Keratinocyte (primary cell): ENCODE measurements around the gene CPA5. TPM values are rescaled to one million over a fixed set of nuclear protein-coding genes. Genes with fewer than 3 reads are reported as not detected.

Source experiments
- DNase-seq: peaks from one replicate; pipeline ENCODE4 v3.0.0-alpha.2; 2011; ENCODE audit warnings: low read depth, missing footprints, low spot score
- FAIRE-seq: peaks from 2 replicates; lab custom pipeline; 2011; peaks lifted over from hg19 to GRCh38; lab: Jason Lieb, UNC
- H2AFZ ChIP-seq: 2 replicates; pipeline ENCODE4 v1.6.0; 2012; ENCODE audit warnings: low read length, control low read depth, inconsistent platforms; ENCODE audit not compliant: control insufficient read depth
- H3K27ac ChIP-seq: 2 replicates; pipeline ENCODE4 v1.5.1; 2011; ENCODE audit warnings: low read length; ENCODE audit not compliant: control insufficient read depth, insufficient read depth
- H3K27me3 ChIP-seq: 3 replicates; pipeline ENCODE4 v1.6.0; 2011; ENCODE audit warnings: low read length; ENCODE audit not compliant: control insufficient read depth, insufficient read depth; ENCODE audit errors: extremely low read depth
- H3K36me3 ChIP-seq, 2 experiments: 2 replicates in 1 of 2; 3 replicates in 1 of 2; pipeline ENCODE4 v1.5.1; 2011; ENCODE audit warnings: low read length in 2 of 2, mild to moderate bottlenecking in 1 of 2; ENCODE audit not compliant: control insufficient read depth in 2 of 2, insufficient read depth in 2 of 2; ENCODE audit errors: extremely low read depth in 1 of 2
- H3K4me1 ChIP-seq: 3 replicates; pipeline ENCODE4 v1.5.1; 2011; ENCODE audit warnings: low read length; ENCODE audit not compliant: control insufficient read depth, insufficient read depth; ENCODE audit errors: extremely low read depth
- H3K4me2 ChIP-seq: 3 replicates; pipeline ENCODE4 v1.6.0; 2011; ENCODE audit warnings: low read depth, low read length; ENCODE audit not compliant: control insufficient read depth, insufficient read depth; ENCODE audit errors: extremely low read depth
- H3K4me3 ChIP-seq, 3 experiments: fragments of 200-600 bp in 1 of 3; sonication (generic) in 1 of 3; 2 replicates in 2 of 3; 3 replicates in 1 of 3; pipeline ENCODE4 v1.5.1; 2011 to 2016; ENCODE audit warnings: low read length in 3 of 3, mild to moderate bottlenecking in 3 of 3, control low read depth in 2 of 3, inconsistent platforms in 1 of 3, low read depth in 1 of 3, mixed read lengths in 1 of 3, mixed run types in 1 of 3, moderate library complexity in 1 of 3; ENCODE audit not compliant: control insufficient read depth in 2 of 3, insufficient read depth in 2 of 3; ENCODE audit errors: extremely low read depth in 1 of 3
- H3K79me2 ChIP-seq: 2 replicates; pipeline ENCODE4 v1.6.0; 2012; ENCODE audit warnings: low read length; ENCODE audit not compliant: control insufficient read depth, insufficient read depth
- H3K9ac ChIP-seq: 3 replicates; pipeline ENCODE4 v1.6.0; 2011; ENCODE audit warnings: low read length; ENCODE audit not compliant: control insufficient read depth, insufficient read depth; ENCODE audit errors: extremely low read depth
- H3K9me1 ChIP-seq: 3 replicates; pipeline ENCODE4 v1.6.0; 2011; ENCODE audit warnings: low read length; ENCODE audit not compliant: control insufficient read depth, insufficient read depth; ENCODE audit errors: extremely low read depth
- H3K9me3 ChIP-seq: 2 replicates; pipeline ENCODE4 v1.5.1; 2012; ENCODE audit warnings: low read depth, low read length; ENCODE audit not compliant: control insufficient read depth
- H4K20me1 ChIP-seq: 3 replicates; pipeline ENCODE4 v1.6.0; 2011; ENCODE audit warnings: low read length; ENCODE audit not compliant: control insufficient read depth, insufficient read depth; ENCODE audit errors: extremely low read depth
- CTCF ChIP-seq, 3 experiments: IDR thresholded peaks in 1 of 3; conservative IDR thresholded peaks in 1 of 3; optimal IDR thresholded peaks in 1 of 3; 2 replicates in 2 of 3; 3 replicates in 1 of 3; pipeline versions ENCODE3 to v1.5.1; 2011; ENCODE audit warnings: low read length in 3 of 3, mild to moderate bottlenecking in 3 of 3, moderate library complexity in 2 of 3, control low read depth in 1 of 3, inconsistent platforms in 1 of 3; ENCODE audit not compliant: insufficient read depth in 2 of 3; ENCODE audit errors: extremely low read depth in 1 of 3
- EZH2 ChIP-seq: IDR thresholded peaks from one replicate; pipeline ENCODE4 v1.6.1; 2012; ENCODE audit warnings: inconsistent platforms, mild to moderate bottlenecking, low read length, moderate library complexity
- dilution Hi-C: fragments of 300-500 bp; cut with MboI; formaldehyde crosslinking; loops from one replicate; pipeline ENCODE4 v1.7.0; 2020; ENCODE audit warnings: low sequenced_read_pairs; ENCODE audit not compliant: extremely low pct_ligation_motif_present
- polyA plus RNA-seq, 5 experiments: library from polyadenylated mRNA; depleted of rRNA in 3 of 5; stranded (reverse) in 3 of 5; stranded (forward) in 1 of 5; unstranded in 1 of 5; fragments of >200 nt; gene quantifications; 1 replicate in 1 of 5; 2 replicates in 3 of 5; 3 replicates in 1 of 5; pipeline versions ENCODE4 v1.2.1 to v1.2.3, GENCODE V29; 2011 to 2012; ENCODE audit warnings: missing spikeins in 2 of 5, low read depth in 1 of 5, low replicate concordance in 1 of 5

Gene CPA5
- polyA plus RNA-seq, 1 donor (not counting 4 experiments of a cell fraction or from before 2014, with no cell fraction given): 0.24 TPM

- H3K4me2 ChIP-seq: no peak overlapping the region
- no peaks in the 10 kb centered on the region for H3K79me2 ChIP-seq
- FAIRE-seq: no peak
- H3K36me3 ChIP-seq: no peaks in the 10 kb centered on the region
- H2AFZ ChIP-seq: no peak overlapping the region
- DNase-seq: no peak
- dilution Hi-C loops: no loop called here
- no peaks in the 10 kb centered on the region for H3K4me1 ChIP-seq
- H3K9me1 ChIP-seq: no peaks in the 10 kb centered on the region
- H3K27me3 ChIP-seq: no peaks in the 10 kb centered on the region
- H3K27ac ChIP-seq: no peak overlapping the region
- no peaks in the 10 kb centered on the region for H3K9me3 ChIP-seq
- no peak overlapping the region for H3K9ac ChIP-seq
- no peaks in the 10 kb centered on the region for H4K20me1 ChIP-seq
- TF ChIP-seq EZH2 (no peak), CTCF (optimal IDR thresholded peaks at IDR 0.05 in 1 of 3, IDR thresholded peaks at IDR 0.05 in 1 of 3, conservative IDR thresholded peaks at IDR 0.05 in 1 of 3; ENCODE audit: extremely low read depth in 1 of 3, insufficient read depth in 2 of 3, low read length in 3 of 3) (peak in 1 of 3 experiments; percentile 8)
- H3K4me3 ChIP-seq: no peak overlapping the region
Measured at GRCh38 chr7:130381468-130382312, 37.1 kb downstream of the CPA5 start.

GRCh38 chr7:130383187-130383980 is 38.8 kb downstream of the CPA5 start:
- Histone ChIP-seq H4K20me1 (no peaks in the 10 kb centered on the region), H3K79me2 (no peaks in the 10 kb centered on the region), H3K4me3 (no peak overlapping the region), H3K36me3 (no peaks in the 10 kb centered on the region), H2AFZ (no peak overlapping the region), H3K9me3 (no peaks in the 10 kb centered on the region), H3K4me1 (no peaks in the 10 kb centered on the region), H3K27ac (no peak overlapping the region), H3K4me2 (no peak overlapping the region), H3K9ac (no peak overlapping the region), H3K9me1 (no peaks in the 10 kb centered on the region), H3K27me3 (no peaks in the 10 kb centered on the region)
- TF ChIP-seq CTCF (optimal IDR thresholded peaks at IDR 0.05 in 1 of 3, IDR thresholded peaks at IDR 0.05 in 1 of 3, conservative IDR thresholded peaks at IDR 0.05 in 1 of 3; ENCODE audit: extremely low read depth in 1 of 3, insufficient read depth in 2 of 3, low read length in 3 of 3) (no peak), EZH2 (no peak)
- DNase-seq (no peak), FAIRE-seq (no peak)
- dilution Hi-C loops: no loop called here
